HEK293T (cell line): ENCODE results near the gene PPP2R5C.

Source experiments
- CTCF ChIA-PET: fragments of 350-600 bp; formaldehyde crosslinking; extraction: SDS; loops from one replicate; lab custom pipeline; 2021; ENCODE audit warnings: antibody characterized with exemption, inconsistent platforms; lab: Yijun Ruan, JAX
- POLR2A ChIA-PET: fragments of 350-600 bp; formaldehyde crosslinking; extraction: SDS; loops from one replicate; lab custom pipeline; 2020; ENCODE audit warnings: antibody characterized with exemption, inconsistent platforms; lab: Yijun Ruan, JAX
- DNase-seq: peaks from one replicate; pipeline ENCODE4 v3.0.0; 2012; ENCODE audit warnings: mixed read lengths; ENCODE audit errors: extremely low spot score
- ARNT ChIP-seq: fragments of 450-650 bp; IDR thresholded peaks from 2 replicates; pipeline ENCODE4 v1.6.1; 2017; ENCODE audit warnings: mild to moderate bottlenecking
- BHLHE40 ChIP-seq: fragments of 450-650 bp; IDR thresholded peaks from 2 replicates; pipeline ENCODE4 v1.6.1; 2016; ENCODE audit warnings: mild to moderate bottlenecking, moderate library complexity, borderline replicate concordance
- CTBP1 ChIP-seq: fragments of 450-650 bp; IDR thresholded peaks from 2 replicates; pipeline ENCODE4 v1.6.1; 2016; ENCODE audit warnings: borderline replicate concordance
- ELF4 ChIP-seq: fragments of 450-650 bp; IDR thresholded peaks from 2 replicates; pipeline ENCODE4 v1.6.1; 2017; ENCODE audit warnings: antibody characterized with exemption
- FOXA1 ChIP-seq: fragments of 450-650 bp; IDR thresholded peaks from 2 replicates; pipeline ENCODE4 v1.6.1; 2016; ENCODE audit warnings: mild to moderate bottlenecking
- FOXK2 ChIP-seq: fragments of 450-650 bp; IDR thresholded peaks from 2 replicates; pipeline ENCODE4 v1.6.1; 2016; ENCODE audit warnings: mild to moderate bottlenecking
- FOXM1 ChIP-seq: fragments of 450-650 bp; IDR thresholded peaks from 2 replicates; pipeline ENCODE4 v1.6.1; 2017; ENCODE audit warnings: mild to moderate bottlenecking, borderline replicate concordance
- HDGF ChIP-seq: fragments of 450-650 bp; IDR thresholded peaks from 2 replicates; pipeline ENCODE4 v1.6.1; 2017; ENCODE audit warnings: antibody characterized with exemption, borderline replicate concordance
- L3MBTL2 ChIP-seq: fragments of 450-650 bp; conservative IDR thresholded peaks from 2 replicates; pipeline ENCODE4 v1.6.1; 2016; ENCODE audit warnings: mild to moderate bottlenecking
- LEF1 ChIP-seq: fragments of 450-650 bp; IDR thresholded peaks from 2 replicates; pipeline ENCODE4 v1.6.1; 2017; ENCODE audit warnings: mild to moderate bottlenecking, borderline replicate concordance
- NFRKB ChIP-seq: fragments of 450-650 bp; IDR thresholded peaks from 2 replicates; pipeline ENCODE4 v1.6.1; 2016; ENCODE audit warnings: mild to moderate bottlenecking, moderate library complexity
- SP1 ChIP-seq: fragments of 450-650 bp; IDR thresholded peaks from 2 replicates; pipeline ENCODE4 v1.6.1; 2017
- SUZ12 ChIP-seq: fragments of 450-650 bp; IDR thresholded peaks from 2 replicates; pipeline ENCODE4 v1.6.1; 2016; ENCODE audit warnings: mild to moderate bottlenecking
- TARDBP ChIP-seq: fragments of 450-650 bp; IDR thresholded peaks from 2 replicates; pipeline ENCODE4 v1.6.1; 2016
- ZNF384 ChIP-seq: fragments of 450-650 bp; IDR thresholded peaks from 2 replicates; pipeline ENCODE4 v1.6.1; 2016
- TF ChIP-seq, protein P1 (sequence below): fragments of 450-650 bp; IDR thresholded peaks from 2 replicates; pipeline ENCODE4 v1.6.1; 2016

PPP2R5C gene

DNA sequence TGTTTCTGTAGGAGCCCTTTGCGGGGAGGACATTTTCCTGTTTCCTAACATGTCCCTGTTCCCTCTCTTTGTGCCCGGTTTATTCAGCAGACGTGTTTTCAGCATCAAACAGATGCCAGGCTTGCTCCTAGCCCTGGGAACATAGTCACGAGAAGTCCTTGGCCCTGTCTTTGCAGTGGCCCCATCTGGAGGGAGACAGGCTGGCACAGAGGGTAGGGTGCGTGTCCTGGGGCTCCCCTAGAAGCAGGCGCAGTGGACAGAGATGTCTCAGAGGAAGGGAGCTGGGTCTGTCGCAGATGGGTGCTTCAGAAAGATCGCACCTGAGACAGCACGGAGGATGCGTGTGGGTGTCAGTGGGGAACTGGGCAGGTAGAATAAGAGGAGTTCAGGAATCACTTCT is 127.9 kb downstream of the PPP2R5C start:
- no peak for DNase-seq
- no peak for TF ChIP-seq NFRKB
- no peak for TF ChIP-seq ELF4
- TF ChIP-seq, protein P1, sequence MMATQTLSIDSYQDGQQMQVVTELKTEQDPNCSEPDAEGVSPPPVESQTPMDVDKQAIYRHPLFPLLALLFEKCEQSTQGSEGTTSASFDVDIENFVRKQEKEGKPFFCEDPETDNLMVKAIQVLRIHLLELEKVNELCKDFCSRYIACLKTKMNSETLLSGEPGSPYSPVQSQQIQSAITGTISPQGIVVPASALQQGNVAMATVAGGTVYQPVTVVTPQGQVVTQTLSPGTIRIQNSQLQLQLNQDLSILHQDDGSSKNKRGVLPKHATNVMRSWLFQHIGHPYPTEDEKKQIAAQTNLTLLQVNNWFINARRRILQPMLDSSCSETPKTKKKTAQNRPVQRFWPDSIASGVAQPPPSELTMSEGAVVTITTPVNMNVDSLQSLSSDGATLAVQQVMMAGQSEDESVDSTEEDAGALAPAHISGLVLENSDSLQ: no peak
- no peak for TF ChIP-seq SUZ12
- TF ChIP-seq LEF1: no peak
- no peak for TF ChIP-seq ZNF384
- TF ChIP-seq HDGF: no peak
- no peak for TF ChIP-seq FOXM1
- TF ChIP-seq CTBP1: no peak
- TF ChIP-seq FOXA1: no peak
- no peak for TF ChIP-seq FOXK2
- ChIA-PET CTCF (no interaction called here), POLR2A (no interaction called here)

DNA sequence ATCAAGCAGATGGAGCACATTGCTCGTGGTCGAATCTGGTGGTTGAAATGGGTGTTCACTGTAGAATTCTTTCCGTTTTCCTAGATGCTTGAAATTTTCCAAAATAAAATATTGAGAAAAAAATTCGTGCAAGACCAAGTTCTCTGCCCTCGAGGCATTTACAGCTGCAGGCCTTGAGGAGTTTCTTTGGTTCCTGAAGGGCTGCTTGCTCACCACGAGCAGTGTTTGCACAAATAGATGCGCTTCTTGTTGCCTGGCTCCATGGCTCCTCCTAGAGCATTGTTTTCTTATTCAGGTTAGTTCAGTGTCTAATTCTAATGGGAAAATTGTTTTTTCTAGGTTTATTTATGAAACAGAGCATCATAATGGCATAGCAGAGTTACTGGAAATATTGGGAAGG is 128.4 kb downstream of the PPP2R5C start:
- no peak for DNase-seq
- ChIA-PET POLR2A (no interaction called here), CTCF (interaction anchor here (0.6 kb wide), 1 partner anchor 44 kb away, joined by 3 read pairs; no protein-coding TSS in a partner anchor)
- TF ChIP-seq BHLHE40 (no peak), SUZ12 (no peak), LEF1 (no peak), ARNT (no peak)

DNA sequence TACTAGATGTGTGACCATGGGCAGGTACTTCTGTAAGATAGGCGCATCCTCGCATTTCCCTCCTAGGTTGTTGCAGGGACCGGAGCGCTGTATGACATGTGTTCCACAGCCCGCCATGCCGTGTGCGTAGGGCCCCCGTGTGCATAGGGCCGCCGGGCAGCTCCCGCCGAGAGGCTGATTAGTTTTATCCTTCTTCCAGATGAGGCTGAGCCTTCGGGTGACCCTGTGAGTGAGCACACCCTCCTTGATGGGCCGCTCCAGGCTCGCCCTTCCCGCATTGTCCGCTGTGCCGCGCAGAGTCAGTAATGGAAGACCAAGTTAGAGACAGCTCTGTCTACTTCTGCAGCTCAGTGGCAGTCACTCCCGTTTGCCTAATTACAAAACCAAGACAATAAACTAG is 130.0 kb downstream of the PPP2R5C start:
- ChIA-PET POLR2A (no interaction called here), CTCF (no interaction called here)
- TF ChIP-seq FOXM1 (no peak), ARNT (no peak)
- DNase-seq: no peak

DNA sequence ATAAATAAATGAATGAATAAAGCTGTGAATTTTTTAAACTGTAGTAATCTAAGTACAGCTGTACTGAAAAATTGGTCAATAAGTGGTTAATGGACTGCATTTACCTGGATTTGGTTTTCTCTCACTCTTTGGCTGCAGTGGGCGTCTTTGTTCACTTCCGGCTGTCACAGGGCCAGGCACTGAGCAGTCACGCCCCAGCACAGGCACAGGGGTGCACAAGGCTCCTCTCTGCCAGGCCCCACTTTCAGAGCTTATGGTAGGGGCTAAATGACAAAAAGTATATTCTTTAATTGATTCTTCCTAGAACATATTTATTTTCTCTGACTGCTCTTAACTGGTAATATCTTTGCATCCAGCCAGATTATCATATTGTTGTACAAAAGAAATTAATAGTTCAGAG is 132.2 kb downstream of the PPP2R5C start:
- POLR2A ChIA-PET: no interaction called here
- CTCF ChIA-PET: no interaction called here
- DNase-seq: no peak
- no peak for TF ChIP-seq SUZ12
- TF ChIP-seq FOXM1: no peak

DNA sequence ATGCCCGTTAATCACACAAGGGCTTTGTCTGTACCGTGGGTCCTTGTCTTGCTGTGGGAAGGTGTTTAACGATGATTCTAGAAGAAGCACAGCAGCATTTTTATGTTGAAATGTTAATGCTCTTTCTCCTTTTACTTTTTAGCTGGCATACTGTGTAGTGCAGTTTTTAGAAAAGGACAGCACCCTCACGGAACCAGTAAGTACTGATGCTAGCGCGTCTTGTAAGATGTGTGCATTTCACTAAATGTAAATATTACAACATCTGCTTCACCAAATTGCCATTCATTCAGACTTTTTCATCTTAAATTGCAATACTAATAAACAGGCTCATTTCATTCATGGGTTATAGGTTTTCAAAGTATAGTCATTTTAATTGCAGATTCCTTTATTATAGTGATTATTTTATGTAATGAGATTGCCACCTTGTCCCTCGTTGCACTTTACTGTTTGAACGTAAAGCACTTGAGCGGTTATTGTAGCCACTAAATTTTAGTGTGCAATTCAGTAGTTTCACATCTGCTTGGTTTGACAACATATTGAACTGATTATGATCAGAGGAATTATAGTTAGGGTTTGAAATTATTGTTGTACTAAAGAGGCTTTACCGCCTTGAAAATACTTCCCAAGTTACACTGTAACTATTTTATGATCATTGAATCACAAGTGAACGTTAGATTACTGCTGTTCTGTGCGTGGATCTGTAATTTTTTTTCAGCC is 133.0 kb downstream of the PPP2R5C start:
- POLR2A ChIA-PET: no interaction called here
- CTCF ChIA-PET: no interaction called here
- no peak for TF ChIP-seq ARNT
- TF ChIP-seq, protein P1: no peak
- no peak for TF ChIP-seq SUZ12
- TF ChIP-seq SP1: no peak
- no peak for TF ChIP-seq FOXA1
- no peak for TF ChIP-seq BHLHE40
- no peak for TF ChIP-seq HDGF
- TF ChIP-seq L3MBTL2: no peak
- no peak for DNase-seq

DNA sequence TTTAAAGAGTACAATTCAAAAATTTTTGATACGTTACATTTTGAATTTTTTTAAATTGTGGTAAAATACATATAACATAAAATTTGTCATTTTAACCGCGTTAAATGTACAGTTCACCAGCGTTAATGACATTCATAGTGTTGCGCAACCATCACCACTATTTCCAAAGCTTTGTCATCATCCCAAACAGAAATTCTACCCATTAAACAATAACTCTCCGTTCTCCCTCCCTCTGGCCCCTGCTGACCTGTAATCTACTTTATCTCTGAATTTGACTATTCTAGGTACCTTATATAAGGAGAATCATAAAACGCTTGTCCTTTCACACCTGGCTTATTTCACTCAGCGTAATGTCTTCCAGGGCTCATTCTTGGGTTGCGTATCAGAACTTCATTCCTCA is 133.7 kb downstream of the PPP2R5C start:
- CTCF ChIA-PET: no interaction called here
- DNase-seq: no peak
- POLR2A ChIA-PET: no interaction called here
- TF ChIP-seq ARNT: no peak
- no peak for TF ChIP-seq NFRKB
- TF ChIP-seq SUZ12: no peak
- TF ChIP-seq, protein P1: no peak
- no peak for TF ChIP-seq FOXA1
- no peak for TF ChIP-seq CTBP1
- TF ChIP-seq ELF4: no peak
- TF ChIP-seq LEF1: no peak
- no peak for TF ChIP-seq HDGF
- TF ChIP-seq L3MBTL2: no peak
- TF ChIP-seq ZNF384: no peak
- TF ChIP-seq SP1: no peak
- TF ChIP-seq TARDBP: no peak
- TF ChIP-seq FOXK2: no peak
- no peak for TF ChIP-seq FOXM1
- no peak for TF ChIP-seq BHLHE40

DNA sequence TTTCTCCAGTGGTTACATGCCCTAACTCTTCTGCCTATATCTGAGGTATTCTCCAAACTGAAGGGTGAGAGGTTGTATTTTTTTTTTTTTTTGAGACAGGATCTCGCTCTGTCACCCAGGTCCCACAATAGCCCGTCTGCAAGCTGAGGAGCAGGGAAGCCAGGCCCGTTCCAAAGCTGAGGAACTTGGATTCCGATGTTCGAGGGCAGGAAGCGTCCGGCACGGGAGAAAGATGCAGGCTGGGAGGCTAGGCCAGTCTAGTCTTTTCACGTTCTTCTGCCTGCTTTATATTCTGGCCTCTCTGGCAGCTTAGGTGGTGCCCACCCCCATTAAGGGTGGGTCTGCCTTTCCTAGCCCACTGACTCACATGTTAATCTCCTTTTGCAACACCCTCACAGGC is 135.8 kb downstream of the PPP2R5C start:
- no peak for TF ChIP-seq BHLHE40
- CTCF ChIA-PET: no interaction called here
- POLR2A ChIA-PET: interaction anchor here (0.6 kb wide), 1 partner anchor 50 kb away, joined by 3 read pairs; no protein-coding TSS in a partner anchor
- no peak for DNase-seq
